Neuronal stem cell (in vitro differentiated cells): ENCODE data around the gene PIEZO2.

ENCODE experiments used
- DNase-seq: peaks from one replicate; pipeline ENCODE4 v3.0.0-alpha.2; 2013; ENCODE audit warnings: low spot score
- H2AFZ ChIP-seq: one replicate; pipeline ENCODE4 v1.6.1; 2013; ENCODE audit warnings: mild to moderate bottlenecking, low read length, inconsistent platforms
- H2AK5ac ChIP-seq: 2 replicates; pipeline ENCODE4 v1.6.1; 2013; ENCODE audit warnings: low read depth, mild to moderate bottlenecking, inconsistent platforms, low read length, moderate library complexity, mixed read lengths
- H2BK120ac ChIP-seq: 2 replicates; pipeline ENCODE4 v1.6.1; 2013; ENCODE audit warnings: low read depth, mild to moderate bottlenecking, inconsistent platforms, low read length, moderate library complexity, mixed read lengths
- H2BK12ac ChIP-seq: one replicate; pipeline ENCODE4 v1.6.1; 2013; ENCODE audit warnings: low read length, inconsistent platforms
- H2BK15ac ChIP-seq: 2 replicates; pipeline ENCODE4 v1.6.1; 2013; ENCODE audit warnings: mild to moderate bottlenecking, low read length, inconsistent platforms, mixed read lengths
- H2BK5ac ChIP-seq: one replicate; pipeline ENCODE4 v1.6.1; 2013; ENCODE audit warnings: inconsistent platforms, mild to moderate bottlenecking, low read length, moderate library complexity
- H3K14ac ChIP-seq: one replicate; pipeline ENCODE4 v1.6.1; 2013; ENCODE audit warnings: low read length, inconsistent platforms
- H3K18ac ChIP-seq: 2 replicates; pipeline ENCODE4 v1.6.1; 2013; ENCODE audit warnings: low read length, inconsistent platforms
- H3K23ac ChIP-seq: 2 replicates; pipeline ENCODE4 v1.6.1; 2013; ENCODE audit warnings: low read depth, mild to moderate bottlenecking, mixed read lengths, low read length, inconsistent platforms; ENCODE audit not compliant: poor library complexity
- H3K27ac ChIP-seq: replicated peaks from 3 replicates; pipeline ENCODE4 v1.5.1; 2013; ENCODE audit warnings: low read length, inconsistent platforms
- H3K27me3 ChIP-seq, 3 experiments: 2 replicates each; pipeline ENCODE4 v1.6.1; 2013; ENCODE audit warnings: low read length in 3 of 3, mild to moderate bottlenecking in 2 of 3, inconsistent platforms in 1 of 3, low read depth in 1 of 3, mixed read lengths in 1 of 3, moderate library complexity in 1 of 3; ENCODE audit not compliant: control insufficient read depth in 3 of 3, insufficient read depth in 3 of 3
- H3K36me3 ChIP-seq, 2 donors: replicated peaks in 1 of 2; 2 replicates each; pipeline ENCODE4 v1.6.1; 2013; ENCODE audit warnings: low read length in 2 of 2; ENCODE audit not compliant: control insufficient read depth in 2 of 2, insufficient read depth in 2 of 2
- H3K4ac ChIP-seq: 2 replicates; pipeline ENCODE4 v1.6.1; 2013; ENCODE audit warnings: inconsistent platforms, mild to moderate bottlenecking, low read length, moderate library complexity
- H3K4me1 ChIP-seq, 2 donors: 1 replicate in 1 of 2; 2 replicates in 1 of 2; pipeline ENCODE4 v1.6.1; 2013; ENCODE audit warnings: low read length in 2 of 2, low read depth in 1 of 2; ENCODE audit not compliant: control insufficient read depth in 2 of 2, insufficient read depth in 1 of 2
- H3K4me2 ChIP-seq: one replicate; pipeline ENCODE4 v1.6.1; 2013; ENCODE audit warnings: mild to moderate bottlenecking, low read length, inconsistent platforms; ENCODE audit not compliant: insufficient read depth, poor library complexity, severe bottlenecking
- H3K4me3 ChIP-seq, 2 donors: 2 replicates each; pipeline ENCODE4 v1.5.1; 2013; ENCODE audit warnings: low read length in 2 of 2, mild to moderate bottlenecking in 2 of 2, inconsistent platforms in 1 of 2, moderate library complexity in 1 of 2
- H3K79me1 ChIP-seq: one replicate; pipeline ENCODE4 v1.6.1; 2013; ENCODE audit warnings: low read depth, mild to moderate bottlenecking, inconsistent platforms, low read length, moderate library complexity
- H3K9ac ChIP-seq: one replicate; pipeline ENCODE4 v1.6.1; 2013; ENCODE audit warnings: mild to moderate bottlenecking, low read depth, low read length, inconsistent platforms; ENCODE audit not compliant: poor library complexity
- H3K9me3 ChIP-seq, 2 donors: replicated peaks in 1 of 2; 2 replicates each; pipeline versions ENCODE3 to v1.6.1; 2013; ENCODE audit warnings: low read length in 2 of 2, mild to moderate bottlenecking in 2 of 2, inconsistent platforms in 1 of 2, low read depth in 1 of 2, mixed read lengths in 1 of 2, moderate library complexity in 1 of 2; ENCODE audit not compliant: control insufficient read depth in 2 of 2, insufficient read depth in 1 of 2
- H4K8ac ChIP-seq: one replicate; pipeline ENCODE4 v1.6.1; 2013; ENCODE audit warnings: low read depth, mild to moderate bottlenecking, inconsistent platforms, low read length, moderate library complexity
- H4K91ac ChIP-seq: one replicate; pipeline ENCODE4 v1.6.1; 2013; ENCODE audit warnings: low read length, low read depth, mild to moderate bottlenecking, inconsistent platforms; ENCODE audit not compliant: poor library complexity
- WGBS, 2 donors: extraction: QIAGEN DNeasy Blood & Tissue Kit; methylation state at CpG; one replicate each; pipeline ENCODE4 v1.1.7; 2013; ENCODE audit warnings: missing lambda C conversion rate in 2 of 2, mixed read lengths in 1 of 2; ENCODE audit not compliant: insufficient read length in 2 of 2, insufficient replicate concordance in 1 of 2; ENCODE audit errors: extremely low coverage in 2 of 2; 5-methylcytosine and 5-hydroxymethylcytosine counted together

PIEZO2 gene

GRCh38 chr18:10985689-10986088 is 163.7 kb downstream of the PIEZO2 start:
- Histone ChIP-seq H2BK15ac (no peak overlapping the region), H3K79me1 (no peaks in the 10 kb centered on the region), H2BK120ac (no peak overlapping the region), H3K4me2 (no peak overlapping the region), H2AK5ac (no peak overlapping the region), H2BK12ac (no peak overlapping the region), H3K23ac (no peak overlapping the region), H3K4me3 (no peak overlapping the region), H3K14ac (no peak overlapping the region), H4K8ac (no peak overlapping the region), H3K4ac (no peak overlapping the region), H3K9me3 (peaks cover 4 to 6% of the 10 kb centered on the region in 2 donors), H3K18ac (no peak overlapping the region), H3K4me1 (no peaks in the 10 kb centered on the region), H3K9ac (no peak overlapping the region), H3K36me3 (no peaks in the 10 kb centered on the region), H3K27ac (no peak overlapping the region), H2BK5ac (no peak overlapping the region), H3K27me3 (no peaks in the 10 kb centered on the region), H4K91ac (no peak overlapping the region), H2AFZ (no peak overlapping the region)
- DNase-seq, result no peak
- no CpG with 5 or more reads among the region's 2 CpGs for WGBS, 2 donors

GRCh38 chr18:10979411-10979810 is 170.0 kb downstream of the PIEZO2 start:
- Histone ChIP-seq H3K4me3 (no peak overlapping the region), H3K4ac (no peak overlapping the region), H3K23ac (no peak overlapping the region), H2AK5ac (no peak overlapping the region), H3K9ac (no peak overlapping the region), H3K79me1 (no peaks in the 10 kb centered on the region), H2AFZ (no peak overlapping the region), H3K27me3 (no peaks in the 10 kb centered on the region), H3K4me2 (no peak overlapping the region), H2BK120ac (no peak overlapping the region), H2BK15ac (no peak overlapping the region), H3K18ac (no peak overlapping the region), H4K91ac (no peak overlapping the region), H3K36me3 (no peaks in the 10 kb centered on the region), H3K27ac (no peak overlapping the region), H2BK5ac (no peak overlapping the region), H3K14ac (no peak overlapping the region), H3K9me3 (peaks cover 1 to 4% of the 10 kb centered on the region in 2 donors), H2BK12ac (no peak overlapping the region), H4K8ac (no peak overlapping the region), H3K4me1 (peaks cover 0 to 2% of the 10 kb centered on the region in 2 donors)
- no CpG with 5 or more reads among the region's 7 CpGs for WGBS, 2 donors
- no peak for DNase-seq

GRCh38 chr18:10977042-10977441 is 172.3 kb downstream of the PIEZO2 start:
- peaks cover 0 to 3% of the 10 kb centered on the region in 2 donors for H3K4me1 ChIP-seq
- no peak overlapping the region for H2BK120ac ChIP-seq
- H2AK5ac ChIP-seq, result no peak overlapping the region
- no peak overlapping the region for H2BK5ac ChIP-seq
- H2BK12ac ChIP-seq, result no peak overlapping the region
- no peak overlapping the region for H3K14ac ChIP-seq
- no peak overlapping the region for H3K18ac ChIP-seq
- no peak overlapping the region for H3K23ac ChIP-seq
- no peaks in the 10 kb centered on the region for H3K79me1 ChIP-seq
- no peak overlapping the region for H3K9ac ChIP-seq
- H2BK15ac ChIP-seq, result no peak overlapping the region
- no peaks in the 10 kb centered on the region for H3K27me3 ChIP-seq
- no peaks in the 10 kb centered on the region for H3K36me3 ChIP-seq
- no peak overlapping the region for H3K4me3 ChIP-seq
- no peak overlapping the region for H4K91ac ChIP-seq
- H3K9me3 ChIP-seq, result peaks cover 0 to 1% of the 10 kb centered on the region in 2 donors
- H2AFZ ChIP-seq, result no peak overlapping the region
- H4K8ac ChIP-seq, result no peak overlapping the region
- H3K4ac ChIP-seq, result no peak overlapping the region
- no peak overlapping the region for H3K4me2 ChIP-seq
- DNase-seq, result no peak
- no peak overlapping the region for H3K27ac ChIP-seq

GRCh38 chr18:10973567-10974203 is 175.7 kb downstream of the PIEZO2 start:
- H3K36me3 ChIP-seq, result no peaks in the 10 kb centered on the region
- H3K14ac ChIP-seq, result no peak overlapping the region
- no peaks in the 10 kb centered on the region for H3K9me3 ChIP-seq
- no peak overlapping the region for H3K4me2 ChIP-seq
- no peak overlapping the region for H3K23ac ChIP-seq
- peaks cover 0 to 3% of the 10 kb centered on the region in 2 donors for H3K4me1 ChIP-seq
- H2BK12ac ChIP-seq, result no peak overlapping the region
- H2BK15ac ChIP-seq, result no peak overlapping the region
- H3K9ac ChIP-seq, result no peak overlapping the region
- no peak overlapping the region for H2AFZ ChIP-seq
- H3K4ac ChIP-seq, result no peak overlapping the region
- WGBS, 2 donors, result no CpG with 5 or more reads among the region's 10 CpGs
- H2BK120ac ChIP-seq, result no peak overlapping the region
- no peak overlapping the region for H4K91ac ChIP-seq
- no peak overlapping the region for H4K8ac ChIP-seq
- no peak overlapping the region for H3K18ac ChIP-seq
- no peak for DNase-seq
- H3K27ac ChIP-seq, result no peak overlapping the region
- H3K79me1 ChIP-seq, result no peaks in the 10 kb centered on the region
- no peak overlapping the region for H2BK5ac ChIP-seq
- no peak overlapping the region for H2AK5ac ChIP-seq
- H3K27me3 ChIP-seq, result no peaks in the 10 kb centered on the region
- no peak overlapping the region for H3K4me3 ChIP-seq
